NCI-H1092 (cell line): ENCODE data around the gene RBFOX1.

Experiments
- DNase-seq: peaks from one replicate; lab custom pipeline; 2025; lab: John Stamatoyannopoulos, UW

Gene RBFOX1

DNA sequence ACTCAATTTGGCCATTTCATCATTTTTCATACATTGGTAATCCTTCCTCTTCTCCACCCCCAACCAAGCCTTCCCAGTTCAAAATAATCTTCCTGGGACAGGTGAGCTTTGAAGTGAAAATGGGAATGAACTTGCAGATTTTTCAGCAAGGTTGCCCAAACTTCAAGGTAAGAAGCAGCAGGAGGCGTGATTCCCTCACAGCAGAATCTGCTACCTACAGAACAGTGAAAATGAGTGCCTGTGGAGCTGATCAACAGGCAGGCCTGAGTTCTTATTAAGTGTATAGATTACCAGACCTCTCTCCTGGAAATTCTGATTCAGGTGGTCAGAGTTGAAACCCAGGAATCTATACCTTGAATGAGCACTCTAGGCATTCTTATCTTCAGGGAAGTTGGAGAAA, 356.6 kb downstream of the RBFOX1 start:
- DNase-seq, result no peak

DNA sequence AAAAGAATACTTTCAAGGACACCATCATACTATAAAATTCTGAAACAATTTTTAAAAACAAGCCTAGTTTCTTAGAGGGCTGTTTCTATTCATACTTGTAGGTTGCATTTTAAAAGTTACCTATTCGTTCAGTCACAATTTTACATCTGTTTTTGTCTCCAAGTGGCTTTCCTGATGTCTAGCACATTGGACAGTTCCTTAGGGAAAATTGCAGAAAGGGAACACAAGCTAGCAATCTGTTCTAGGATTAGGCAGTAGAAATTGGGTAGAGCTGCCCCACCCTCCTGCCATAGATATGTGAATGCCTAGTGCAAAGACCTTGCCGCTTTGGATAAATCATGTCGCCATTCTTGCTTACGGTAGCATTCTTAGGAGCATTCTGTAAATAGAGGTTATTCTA, 358.9 kb downstream of the RBFOX1 start:
- DNase-seq, result no peak

DNA sequence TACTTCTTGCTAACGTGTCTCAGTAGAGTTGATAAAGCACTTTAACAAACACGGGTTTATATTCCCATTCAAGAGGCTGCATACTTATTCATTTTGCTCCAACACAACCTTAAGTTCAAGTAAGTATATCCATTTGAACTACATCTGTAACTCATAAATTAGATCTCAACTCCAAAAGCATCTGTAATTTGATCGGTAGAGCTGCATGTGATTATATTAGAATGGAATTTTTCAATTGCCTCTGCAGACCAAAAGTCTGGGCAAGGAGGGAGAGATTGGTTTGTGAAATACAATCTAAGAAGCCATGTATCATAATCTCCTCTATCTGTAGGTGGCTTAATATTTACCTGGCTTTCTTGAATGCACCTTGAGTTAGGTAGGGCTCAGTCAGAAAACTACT, 371.0 kb downstream of the RBFOX1 start:
- no peak for DNase-seq

DNA sequence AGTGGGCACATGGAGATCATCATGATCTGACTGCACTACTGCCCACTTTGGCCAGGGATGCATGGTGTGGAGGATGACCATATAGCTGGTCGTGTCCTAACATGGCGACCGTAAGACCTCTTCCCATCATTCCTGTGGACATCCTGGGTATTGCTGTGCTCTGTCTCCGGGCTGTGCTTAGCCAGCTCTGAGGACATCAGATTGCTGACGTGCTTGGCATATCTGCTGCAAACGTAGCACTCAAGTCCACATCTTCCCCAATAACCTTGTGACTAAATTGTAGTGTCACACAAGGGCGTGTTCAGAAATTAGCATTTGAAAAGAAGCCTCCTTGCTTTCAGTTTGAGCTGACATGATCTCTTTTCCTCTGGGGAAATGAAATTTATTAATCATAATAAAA, 373.2 kb downstream of the RBFOX1 start:
- DNase-seq, result no peak

DNA sequence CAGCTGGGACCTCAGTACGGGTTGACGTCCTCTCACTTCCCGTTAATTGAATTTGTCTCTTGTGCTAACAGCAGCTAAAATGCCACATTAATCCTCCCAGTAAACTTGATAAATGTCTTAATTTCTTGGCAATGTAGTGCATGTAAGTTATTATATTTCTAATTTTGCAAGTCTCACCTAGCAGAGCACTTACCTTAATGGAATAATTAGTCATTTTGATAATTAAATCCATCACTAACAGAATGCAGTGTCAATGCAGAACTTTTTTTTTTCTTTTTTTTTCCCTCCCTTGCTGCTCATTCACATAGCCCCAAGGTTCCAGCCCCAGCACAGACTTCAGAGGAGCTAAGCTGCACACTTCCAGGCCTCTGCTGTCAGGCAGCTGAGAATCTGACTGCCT, 376.5 kb downstream of the RBFOX1 start:
- DNase-seq, result no peak

DNA sequence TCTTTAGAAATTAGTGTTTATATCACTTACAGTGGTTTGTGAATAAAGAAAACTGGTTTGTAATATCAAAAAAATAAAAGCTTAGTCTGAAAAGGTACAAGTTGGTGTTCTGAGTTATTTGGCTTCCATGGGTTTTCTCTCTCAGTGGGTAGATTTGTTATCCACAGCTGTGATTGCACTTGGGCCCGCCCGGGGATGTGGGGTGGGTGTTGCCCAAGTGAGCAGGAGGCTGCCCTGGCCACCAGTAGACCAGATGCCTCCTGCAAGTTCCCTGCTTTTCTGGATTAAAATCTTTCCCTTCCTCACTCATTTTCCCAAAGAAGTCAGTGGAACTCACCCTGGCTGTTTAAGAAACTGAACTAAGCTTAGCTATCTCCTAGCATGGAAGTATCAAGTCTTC, 380.6 kb downstream of the RBFOX1 start:
- DNase-seq, result no peak

DNA sequence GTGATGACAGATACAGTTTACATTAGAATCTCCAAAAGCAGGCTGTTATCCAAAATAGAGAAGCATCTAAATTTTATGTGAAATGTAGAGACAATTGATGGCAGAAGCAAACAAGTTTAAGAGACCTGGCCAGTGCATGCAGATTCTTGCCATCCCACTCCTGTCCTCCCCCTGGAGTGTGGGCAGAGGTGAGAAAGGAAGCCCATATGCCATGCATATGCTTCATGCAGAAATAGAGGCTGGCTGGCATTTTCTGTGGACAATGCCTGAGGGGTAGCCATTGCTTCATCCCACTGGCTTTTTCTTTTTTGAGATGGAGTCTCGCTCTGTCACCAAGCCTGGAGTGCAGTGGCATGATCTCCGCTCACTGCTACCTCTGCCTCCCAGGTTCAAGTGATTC, 382.1 kb downstream of the RBFOX1 start:
- no peak for DNase-seq

- DNase-seq, result no peak
Observed at GRCh38 chr16:7716660-7717550, 384.3 kb downstream of the RBFOX1 start.

- no peak for DNase-seq
Observed at GRCh38 chr16:7722761-7723160, 390.1 kb downstream of the RBFOX1 start.

DNA sequence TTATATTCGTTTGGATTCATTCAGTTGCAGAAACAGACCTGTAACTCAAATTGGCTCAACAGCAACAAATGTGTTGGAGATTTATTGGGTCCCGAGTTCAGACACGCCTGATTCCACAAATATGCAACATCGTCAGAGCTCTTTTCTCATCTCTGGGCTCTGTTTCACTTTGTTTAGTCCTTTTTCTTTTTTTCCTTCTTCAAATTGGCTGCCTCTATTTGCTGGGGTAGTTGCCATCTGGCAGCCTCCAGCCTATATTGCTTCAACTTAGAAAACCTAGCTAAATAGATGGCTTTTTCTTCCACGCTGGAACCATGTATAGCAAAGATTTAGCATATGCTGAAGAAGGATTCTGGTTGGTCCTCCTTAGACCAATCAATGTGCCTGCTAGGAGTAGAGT, 398.5 kb downstream of the RBFOX1 start:
- no peak for DNase-seq

- no peak for DNase-seq
Observed at GRCh38 chr16:7736138-7736665, 403.6 kb downstream of the RBFOX1 start.

DNA sequence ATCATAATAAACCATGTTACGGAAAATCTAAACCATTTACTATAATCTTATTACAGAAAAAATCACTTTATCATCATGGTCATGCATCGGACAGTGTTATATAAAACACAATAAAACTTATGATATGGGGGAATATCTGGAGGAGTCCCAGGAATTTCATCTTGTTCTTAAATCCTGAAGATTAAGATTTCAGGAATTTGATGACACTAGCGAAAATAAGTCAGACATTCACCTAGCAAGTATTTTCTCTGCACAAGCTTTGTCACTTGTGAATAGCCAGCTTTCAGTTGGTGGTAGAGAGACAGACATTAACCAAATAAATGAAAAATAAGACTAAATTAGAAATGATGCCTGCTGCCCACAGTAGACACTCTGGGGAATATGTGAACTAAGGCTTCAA, 410.0 kb downstream of the RBFOX1 start:
- no peak for DNase-seq

- no peak for DNase-seq
Observed at GRCh38 chr16:7744546-7745264, 412.1 kb downstream of the RBFOX1 start.

GRCh38 chr16:7745276-7745675, 412.6 kb downstream of the RBFOX1 start:
- no peak for DNase-seq

- DNase-seq, result no peak
Observed at GRCh38 chr16:7746941-7747340, 414.3 kb downstream of the RBFOX1 start.

DNA sequence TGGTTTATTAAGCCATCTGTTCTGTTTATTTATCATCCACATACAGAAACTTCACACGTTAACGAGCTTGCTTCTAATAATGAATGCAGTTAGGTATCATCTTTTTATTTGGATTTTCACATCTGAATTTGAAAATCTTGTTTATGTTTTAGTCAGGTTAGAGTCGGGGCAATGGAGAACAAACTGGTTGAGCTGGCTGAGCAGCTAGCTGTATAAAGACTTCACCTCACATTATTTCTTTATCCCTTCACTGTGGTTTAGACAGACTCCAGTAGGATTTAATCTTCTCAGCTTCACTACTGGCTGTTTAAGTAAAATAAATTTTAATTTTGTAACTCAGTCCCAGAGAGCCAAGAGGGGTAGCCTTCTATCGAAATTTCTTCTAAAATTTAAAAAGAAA, 415.9 kb downstream of the RBFOX1 start:
- no peak for DNase-seq

GRCh38 chr16:7755347-7755882, 422.8 kb downstream of the RBFOX1 start:
- no peak for DNase-seq
